GM12878 (cell line): ENCODE results near the gene RAMP1. TPM values are rescaled to one million over a fixed set of nuclear protein-coding genes. Genes with fewer than 3 reads are reported as not detected.

ENCODE experiments used
- ATAC-seq: fragments of 200-7000 bp; cut with Tn5 transposase; 3 replicates; pipeline ENCODE4 v1.9.1; 2020; ENCODE audit warnings: mild to moderate bottlenecking, moderate library complexity
- BruUV-seq: library from RNA; stranded (reverse); fragments of 400-500 nt; replicated peaks from 2 replicates; lab custom pipeline; 2021; lab: Mats Ljungman, UMichigan
- CTCF ChIA-PET: fragments of 300-600 bp; sonication (Branson Sonifier 250); formaldehyde crosslinking; extraction: SDS; loops from one replicate; lab custom pipeline; 2021; ENCODE audit warnings: inconsistent platforms; lab: Yijun Ruan, JAX
- POLR2A ChIA-PET: fragments of 350-600 bp; formaldehyde crosslinking; extraction: SDS; loops from one replicate; lab custom pipeline; 2021; ENCODE audit warnings: inconsistent platforms; lab: Charles Lee
- RAD21 ChIA-PET: fragments of 300-600 bp; sonication (Branson Sonifier 250); formaldehyde crosslinking; loops from one replicate; lab custom pipeline; 2023; ENCODE audit warnings: antibody characterized with exemption; ENCODE audit not compliant: unreplicated experiment; lab: Charles Lee
- SMC1A ChIA-PET: fragments of 300-600 bp; sonication (Branson Sonifier 250); formaldehyde crosslinking; loops from one replicate; lab custom pipeline; 2023; ENCODE audit not compliant: unreplicated experiment, uncharacterized antibody; lab: Charles Lee
- DNase-seq: peaks from one replicate; pipeline ENCODE4 v3.0.0-alpha.2; 2011; ENCODE audit warnings: low read depth, low spot score
- FAIRE-seq: peaks from 3 replicates; lab custom pipeline; 2011; peaks lifted over from hg19 to GRCh38; lab: Jason Lieb, UNC
- H2AFZ ChIP-seq: 2 replicates; pipeline ENCODE4 v1.6.0; 2011; ENCODE audit warnings: low read depth, low read length, control low read depth; ENCODE audit not compliant: control insufficient read depth
- H3K27ac ChIP-seq: 2 replicates; pipeline ENCODE4 v1.5.1; 2011; ENCODE audit warnings: control low read depth; ENCODE audit not compliant: control insufficient read depth, insufficient read depth
- H3K27me3 ChIP-seq, 2 experiments: replicated peaks in 1 of 2; 2 replicates each; pipeline versions ENCODE4 v1.6.0 to v1.6.1; 2011; ENCODE audit warnings: low read length in 1 of 2; ENCODE audit not compliant: control insufficient read depth in 2 of 2, insufficient read depth in 2 of 2
- H3K36me3 ChIP-seq, 2 experiments: 2 replicates each; pipeline ENCODE4 v1.5.1; 2011; ENCODE audit warnings: low read length in 1 of 2; ENCODE audit not compliant: control insufficient read depth in 2 of 2, insufficient read depth in 2 of 2
- H3K4me1 ChIP-seq: 2 replicates; pipeline ENCODE4 v1.6.1; 2011; ENCODE audit warnings: mild to moderate bottlenecking, low read length, moderate library complexity, mixed read lengths; ENCODE audit not compliant: control insufficient read depth, insufficient read depth
- H3K4me2 ChIP-seq: 2 replicates; pipeline ENCODE4 v1.6.0; 2011; ENCODE audit warnings: control low read depth; ENCODE audit not compliant: control insufficient read depth, insufficient read depth
- H3K4me3 ChIP-seq: fragments of 200-600 bp; sonication (generic); 2 replicates; pipeline ENCODE4 v1.5.1; 2016
- H3K79me2 ChIP-seq: 2 replicates; pipeline ENCODE4 v1.6.0; 2011; ENCODE audit warnings: low read length; ENCODE audit not compliant: control insufficient read depth, insufficient read depth
- H3K9ac ChIP-seq: 2 replicates; pipeline ENCODE4 v1.8.0; 2011; ENCODE audit warnings: low read length, control low read depth, mixed read lengths; ENCODE audit not compliant: control insufficient read depth, insufficient read depth
- H3K9me3 ChIP-seq: replicated peaks from 3 replicates; pipeline ENCODE4 v1.5.1; 2011; ENCODE audit warnings: mild to moderate bottlenecking, low read length; ENCODE audit not compliant: control insufficient read depth, insufficient read depth
- H4K20me1 ChIP-seq: 2 replicates; pipeline ENCODE4 v1.6.0; 2011; ENCODE audit not compliant: control insufficient read depth, insufficient read depth
- ATF3 ChIP-seq: IDR thresholded peaks from 2 replicates; pipeline ENCODE4 v1.6.1; 2011; ENCODE audit warnings: low read depth, mild to moderate bottlenecking, low read length, moderate library complexity, borderline replicate concordance; ENCODE audit errors: extremely low read depth
- CBX5 ChIP-seq: sonication (generic); IDR thresholded peaks from 2 replicates; pipeline ENCODE4 v1.6.1; 2016; ENCODE audit warnings: low read depth, moderate library complexity, mild to moderate bottlenecking, inconsistent platforms
- CTCF ChIP-seq, 3 experiments: IDR thresholded peaks in 2 of 3; conservative IDR thresholded peaks in 1 of 3; 2 replicates each; pipeline ENCODE4 v1.5.1; 2011; ENCODE audit warnings: low read depth in 3 of 3, low read length in 3 of 3, mild to moderate bottlenecking in 3 of 3, control low read depth in 2 of 3, moderate library complexity in 2 of 3, inconsistent platforms in 1 of 3, mixed read lengths in 1 of 3; ENCODE audit not compliant: control insufficient read depth in 2 of 3, insufficient read depth in 1 of 3; ENCODE audit errors: extremely low read depth in 1 of 3
- E2F4 ChIP-seq: IDR thresholded peaks from 2 replicates; pipeline ENCODE4 v1.6.1; 2012; ENCODE audit warnings: low read depth, low read length, improper control_type of control experiment
- EED ChIP-seq: sonication (generic); IDR thresholded peaks from 2 replicates; pipeline ENCODE4 v1.6.1; 2016; ENCODE audit warnings: antibody characterized with exemption, low read depth
- FOXK2 ChIP-seq: fragments of 450-650 bp; IDR thresholded peaks from 2 replicates; pipeline ENCODE4 v1.6.1; 2017; ENCODE audit warnings: mild to moderate bottlenecking, moderate library complexity
- LARP7 ChIP-seq: fragments of 450-650 bp; IDR thresholded peaks from 2 replicates; pipeline ENCODE4 v1.6.1; 2017; ENCODE audit warnings: mild to moderate bottlenecking
- MEF2A ChIP-seq: IDR thresholded peaks from 2 replicates; pipeline ENCODE4 v1.6.1; 2011; ENCODE audit warnings: low read depth, mild to moderate bottlenecking, low read length, moderate library complexity; ENCODE audit not compliant: insufficient read depth
- MLLT1 ChIP-seq: fragments of 450-650 bp; IDR thresholded peaks from 2 replicates; pipeline ENCODE4 v1.6.1; 2016; ENCODE audit warnings: mild to moderate bottlenecking
- MXI1 ChIP-seq: fragments of 150-350 bp; IDR thresholded peaks from 2 replicates; pipeline ENCODE4 v1.6.1; 2011; ENCODE audit warnings: low read depth, mild to moderate bottlenecking, inconsistent platforms, low read length, improper control_type of control experiment
- NFXL1 ChIP-seq: fragments of 450-650 bp; IDR thresholded peaks from 2 replicates; pipeline ENCODE4 v1.6.1; 2017; ENCODE audit warnings: antibody characterized with exemption, mild to moderate bottlenecking, borderline replicate concordance
- RCOR1 ChIP-seq: conservative IDR thresholded peaks from 2 replicates; pipeline ENCODE4 v1.6.1; 2012; ENCODE audit warnings: low read depth, low read length, improper control_type of control experiment
- SIN3A ChIP-seq: IDR thresholded peaks from 2 replicates; pipeline ENCODE4 v1.6.1; 2012; ENCODE audit warnings: low read depth, low read length, improper control_type of control experiment
- SUZ12 ChIP-seq: fragments of 200-600 bp; sonication (generic); IDR thresholded peaks from one replicate; pipeline ENCODE4 v1.6.1; 2018; ENCODE audit warnings: antibody characterized with exemption, mild to moderate bottlenecking; ENCODE audit not compliant: unreplicated experiment
- TCF12 ChIP-seq: IDR thresholded peaks from 2 replicates; pipeline ENCODE4 v1.6.1; 2011; ENCODE audit warnings: low read depth, mild to moderate bottlenecking, low read length
- WGBS: methylation state at CpG from one replicate; pipeline ENCODE4 v1.1.6; 2016; ENCODE audit warnings: low lambda C conversion rate; ENCODE audit not compliant: insufficient replicate concordance, insufficient coverage; ENCODE audit errors: missing lambda C conversion rate; 5-methylcytosine and 5-hydroxymethylcytosine counted together
- in situ Hi-C: fragments of 300-500 bp; cut with MboI; formaldehyde crosslinking; loops from 9 replicates; pipeline ENCODE4 v1.14.3; 2018; ENCODE audit warnings: mixed read lengths
- intact Hi-C: fragments of 100-400 bp; cut with micrococcal nuclease; formaldehyde crosslinking; loops from one replicate; pipeline ENCODE4 v1.14.2; 2022; ENCODE audit not compliant: unreplicated experiment
- polyA plus RNA-seq, 11 experiments: library from polyadenylated mRNA; depleted of rRNA in 4 of 11; unstranded in 6 of 11; stranded (reverse) in 5 of 11; fragments of >200 nt; fragmentation: Nextera tagmentation in 4 of 11; fragmentation: Illumina TruSeq in 1 of 11; extraction: Ambion mirVana in 4 of 11; extraction: Trizol in 1 of 11; gene quantifications; 1 replicate in 1 of 11; 2 replicates in 10 of 11; pipeline versions ENCODE4 v1.2.1 to v1.2.3, GENCODE V29; 2011 to 2016; ENCODE audit warnings: inconsistent platforms in 2 of 11, missing spikeins in 2 of 11, low read depth in 1 of 11
- total RNA-seq, 4 experiments: library from RNA; depleted of rRNA in 3 of 4; stranded (reverse); fragments of >200 nt in 3 of 4; fragmentation: Illumina TruSeq in 1 of 4; extraction: Trizol in 1 of 4; gene quantifications; 2 replicates each; pipeline versions ENCODE4 v1.2.1 to v1.2.3, GENCODE V29; 2013 to 2021

Gene RAMP1
- total and polyA plus RNA-seq, 10 of the 15 experiments (the other 5 are each of a cell fraction or from before 2014, with no cell fraction given), result 0.11 to 0.19 (median 0.12) TPM; not detected in 7

- ChIA-PET CTCF (interaction anchor here (0.9 to 1.4 kb wide), 2 partner anchors 12 kb away, joined by 4 to 5 read pairs; no protein-coding TSS in a partner anchor), RAD21 (no interaction called here), SMC1A (no interaction called here), POLR2A (no interaction called here)
- Histone ChIP-seq H3K36me3 (no peaks in the 10 kb centered on the region), H3K9me3 (no peaks in the 10 kb centered on the region; the same call in 2 of the 3 replicates), H3K9ac (no peak overlapping the region), H2AFZ (no peak overlapping the region), H4K20me1 (no peaks in the 10 kb centered on the region), H3K4me2 (no peak overlapping the region), H3K27ac (no peak overlapping the region), H3K4me3 (no peak overlapping the region), H3K79me2 (no peaks in the 10 kb centered on the region), H3K27me3 (no peaks in the 10 kb centered on the region; a peak in 1 of 4 replicates), H3K4me1 (no peaks in the 10 kb centered on the region)
- BruUV-seq, result no TSS peak
- in situ Hi-C loops (no loop called here), intact Hi-C loops (no loop called here)
- no peak for TF ChIP-seq CTCF (IDR thresholded peaks at IDR 0.05 in 2 of 3, conservative IDR thresholded peaks at IDR 0.05 in 1 of 3; ENCODE audit: control insufficient read depth in 2 of 3, extremely low read depth in 1 of 3, insufficient read depth in 1 of 3, low read depth in 3 of 3, low read length in 3 of 3)
- TF ChIP-seq SIN3A, result no peak
- TF ChIP-seq NFXL1, result no peak
- no peak for TF ChIP-seq CBX5
- no peak for TF ChIP-seq ATF3
- no peak for TF ChIP-seq TCF12
- TF ChIP-seq E2F4, result no peak
- TF ChIP-seq RCOR1, result no peak
- TF ChIP-seq MXI1, result no peak
- TF ChIP-seq MEF2A, result no peak
- no peak for TF ChIP-seq LARP7
- TF ChIP-seq FOXK2, result no peak
- no peak for TF ChIP-seq MLLT1
- TF ChIP-seq EED, result no peak
- no peak for TF ChIP-seq SUZ12
- 68% methylated on average over 28 of the region's 28 CpGs for WGBS
- no peak for DNase-seq
- ATAC-seq, result no peak
- FAIRE-seq, result no peak
These were observed 52.1 kb downstream of the RAMP1 start for GRCh38 chr2:237911363-237912017.
